HCT116 (cell line): Measurements from ENCODE around the gene THSD7A. TPM values are rescaled to one million over a fixed set of nuclear protein-coding genes. Genes with fewer than 3 reads are reported as not detected.

ENCODE experiments used
- ATAC-seq: fragments of 200-7000 bp; cut with Tn5 transposase; 2 replicates; pipeline ENCODE4 v1.9.1; 2020; ENCODE audit warnings: mild to moderate bottlenecking, moderate library complexity
- BruUV-seq: library from RNA; stranded (reverse); fragments of 400-500 nt; replicated peaks from 2 replicates; lab custom pipeline; 2021; lab: Mats Ljungman, UMichigan
- CTCF ChIA-PET: fragments of 300-600 bp; sonication (Branson Sonifier 250); formaldehyde crosslinking; loops from one replicate; lab custom pipeline; 2021; ENCODE audit warnings: antibody characterized with exemption; lab: Charles Lee
- POLR2A ChIA-PET: fragments of 300-600, 350-600 bp; sonication (Branson Sonifier 250); formaldehyde crosslinking; loops from one replicate; lab custom pipeline; 2021; ENCODE audit warnings: antibody characterized with exemption; lab: Charles Lee
- RAD21 ChIA-PET, 2 experiments: fragments of 300-600 bp; sonication (Branson Sonifier 250); formaldehyde crosslinking; loops; one replicate each; lab custom pipeline; 2023; ENCODE audit warnings: low total read pairs in 2 of 2; ENCODE audit not compliant: uncharacterized antibody in 2 of 2, unreplicated experiment in 2 of 2, low non-redundant PET in 1 of 2; lab: Charles Lee
- DNase-seq: peaks from one replicate; pipeline ENCODE4 v3.0.0-alpha.2; 2010; ENCODE audit warnings: low read depth, low spot score
- H2AFZ ChIP-seq: fragments of 200-600 bp; shearing (Covaris generic), sonication (generic); 2 replicates; pipeline ENCODE4 v1.6.1; 2017; ENCODE audit warnings: low read depth, mixed run types, mixed read lengths, antibody characterized with exemption, low read length; ENCODE audit not compliant: poor library complexity, severe bottlenecking
- H3K27ac ChIP-seq: 2 replicates; pipeline ENCODE4 v1.5.1; 2012; ENCODE audit warnings: low read depth, low read length
- H3K27me3 ChIP-seq: fragments of 200-600 bp; sonication (generic); 2 replicates; pipeline ENCODE4 v1.6.1; 2016; ENCODE audit warnings: mixed run types, low read length, mixed read lengths; ENCODE audit not compliant: insufficient read depth
- H3K36me3 ChIP-seq, 2 experiments: fragments of 200-500 bp in 1 of 2; fragments of 200-600 bp in 1 of 2; sonication (Bioruptor generic) in 1 of 2; sonication (generic) in 1 of 2; 2 replicates each; pipeline versions ENCODE4 v1.5.1 to v1.6.1; 2014 to 2016; ENCODE audit warnings: low read length in 2 of 2, inconsistent platforms in 1 of 2, mixed read lengths in 1 of 2, mixed run types in 1 of 2; ENCODE audit not compliant: insufficient read depth in 2 of 2, control insufficient read depth in 1 of 2
- H3K4me1 ChIP-seq, 2 experiments: fragments of 200-600 bp in 1 of 2; sonication (generic) in 1 of 2; 2 replicates each; pipeline versions ENCODE4 v1.5.1 to v1.6.1; 2012 to 2017; ENCODE audit warnings: low read length in 2 of 2, inconsistent platforms in 1 of 2, mild to moderate bottlenecking in 1 of 2, mixed read lengths in 1 of 2, mixed run types in 1 of 2, moderate library complexity in 1 of 2; ENCODE audit not compliant: insufficient read depth in 2 of 2, control insufficient read depth in 1 of 2
- H3K4me2 ChIP-seq: fragments of 200-600 bp; sonication (generic); 2 replicates; pipeline ENCODE4 v1.6.1; 2017; ENCODE audit warnings: mixed run types, low read length, mixed read lengths
- H3K4me3 ChIP-seq, 2 experiments: fragments of 200-600 bp in 1 of 2; sonication (generic) in 1 of 2; replicated peaks in 1 of 2; 2 replicates each; pipeline ENCODE4 v1.5.1; 2011 to 2016; ENCODE audit warnings: low read length in 2 of 2, control low read depth in 1 of 2, low read depth in 1 of 2, mild to moderate bottlenecking in 1 of 2, mixed read lengths in 1 of 2, mixed run types in 1 of 2
- H3K79me2 ChIP-seq: fragments of 200-600 bp; sonication (generic); 2 replicates; pipeline ENCODE4 v1.6.1; 2017; ENCODE audit warnings: mild to moderate bottlenecking, mixed run types, low read length, moderate library complexity, mixed read lengths; ENCODE audit not compliant: insufficient read depth
- H3K9ac ChIP-seq: fragments of 200-600 bp; sonication (generic); 2 replicates; pipeline ENCODE4 v1.6.1; 2016; ENCODE audit warnings: low read length, mixed read lengths
- H3K9me2 ChIP-seq: fragments of 200-600 bp; sonication (generic), shearing (Covaris generic); 2 replicates; pipeline ENCODE4 v1.6.1; 2017; ENCODE audit warnings: mixed run types, mild to moderate bottlenecking, moderate library complexity; ENCODE audit not compliant: insufficient read depth
- H3K9me3 ChIP-seq, 2 experiments: fragments of 200-500 bp in 1 of 2; fragments of 200-600 bp in 1 of 2; sonication (Bioruptor generic) in 1 of 2; sonication (generic) in 1 of 2; 2 replicates each; pipeline ENCODE4 v1.6.1; 2014 to 2017; ENCODE audit warnings: low read length in 2 of 2, mixed read lengths in 2 of 2, inconsistent platforms in 1 of 2, low read depth in 1 of 2, mild to moderate bottlenecking in 1 of 2, mixed run types in 1 of 2, moderate library complexity in 1 of 2; ENCODE audit not compliant: control insufficient read depth in 1 of 2, insufficient read depth in 1 of 2
- H4K20me1 ChIP-seq: fragments of 200-600 bp; sonication (generic), shearing (Covaris generic); 2 replicates; pipeline ENCODE4 v1.6.1; 2017; ENCODE audit warnings: mixed run types, mild to moderate bottlenecking, moderate library complexity; ENCODE audit not compliant: insufficient read depth
- CBX3 ChIP-seq: IDR thresholded peaks from 2 replicates; pipeline ENCODE4 v1.6.1; 2012; ENCODE audit warnings: low read depth
- CEBPB ChIP-seq: IDR thresholded peaks from 2 replicates; pipeline ENCODE4 v1.6.1; 2012; ENCODE audit warnings: low read depth
- EGR1 ChIP-seq: IDR thresholded peaks from 2 replicates; pipeline ENCODE4 v1.6.1; 2012; ENCODE audit warnings: low read depth
- EZH2 ChIP-seq: fragments of 200-600 bp; sonication (generic); IDR thresholded peaks from 2 replicates; pipeline ENCODE4 v1.6.1; 2017; ENCODE audit warnings: antibody characterized with exemption, mixed run types
- FOSL1 ChIP-seq: IDR thresholded peaks from 2 replicates; pipeline ENCODE4 v1.6.1; 2012; ENCODE audit warnings: low read depth
- POLR2A ChIP-seq: IDR thresholded peaks from 2 replicates; pipeline ENCODE4 v1.7.0; 2011; ENCODE audit warnings: borderline replicate concordance; ENCODE audit not compliant: insufficient read depth, insufficient read length; ENCODE audit errors: extremely low read depth
- RAD21 ChIP-seq: IDR thresholded peaks from 2 replicates; pipeline ENCODE4 v1.6.1; 2012; ENCODE audit warnings: low read depth, mild to moderate bottlenecking
- SIN3A ChIP-seq: IDR thresholded peaks from 2 replicates; pipeline ENCODE4 v1.6.1; 2012; ENCODE audit warnings: low read depth
- SP1 ChIP-seq: IDR thresholded peaks from 2 replicates; pipeline ENCODE4 v1.6.1; 2012; ENCODE audit warnings: low read depth
- SRF ChIP-seq: IDR thresholded peaks from 2 replicates; pipeline ENCODE4 v1.6.1; 2012; ENCODE audit warnings: low read depth
- TCF7L2 ChIP-seq: IDR thresholded peaks from 2 replicates; pipeline ENCODE4 v1.7.0; 2011; ENCODE audit warnings: borderline replicate concordance, inconsistent platforms; ENCODE audit not compliant: insufficient read depth, insufficient read length; ENCODE audit errors: extremely low read depth
- ZFX ChIP-seq: fragments of 450-650 bp; IDR thresholded peaks from 2 replicates; pipeline ENCODE4 v1.6.1; 2017
- intact Hi-C: fragments of 100-400 bp; cut with micrococcal nuclease; formaldehyde crosslinking; loops from 2 replicates; pipeline ENCODE4 v1.10.0; 2022
- total RNA-seq: library from RNA; stranded (reverse); gene quantifications from one replicate; pipeline ENCODE4 v1.2.1, GENCODE V29; 2021; ENCODE audit not compliant: unreplicated experiment
- TF ChIP-seq, protein P1 (sequence below): IDR thresholded peaks from 2 replicates; pipeline ENCODE4 v1.6.1; 2012
- TF ChIP-seq, protein P2 (sequence below): IDR thresholded peaks from 2 replicates; pipeline ENCODE4 v1.6.1; 2012; ENCODE audit warnings: low read depth
- TF ChIP-seq, protein P3 (sequence below): IDR thresholded peaks from 2 replicates; pipeline ENCODE4 v1.6.1; 2011; ENCODE audit warnings: mild to moderate bottlenecking, low read length, moderate library complexity; ENCODE audit not compliant: insufficient replicate concordance; ENCODE audit errors: extremely low read depth
- TF ChIP-seq, protein P4 (sequence below): IDR thresholded peaks from 2 replicates; pipeline ENCODE4 v1.6.1; 2012

THSD7A gene
- total RNA-seq, 1 experiment from 2014 or later: 0.05 TPM

DNA sequence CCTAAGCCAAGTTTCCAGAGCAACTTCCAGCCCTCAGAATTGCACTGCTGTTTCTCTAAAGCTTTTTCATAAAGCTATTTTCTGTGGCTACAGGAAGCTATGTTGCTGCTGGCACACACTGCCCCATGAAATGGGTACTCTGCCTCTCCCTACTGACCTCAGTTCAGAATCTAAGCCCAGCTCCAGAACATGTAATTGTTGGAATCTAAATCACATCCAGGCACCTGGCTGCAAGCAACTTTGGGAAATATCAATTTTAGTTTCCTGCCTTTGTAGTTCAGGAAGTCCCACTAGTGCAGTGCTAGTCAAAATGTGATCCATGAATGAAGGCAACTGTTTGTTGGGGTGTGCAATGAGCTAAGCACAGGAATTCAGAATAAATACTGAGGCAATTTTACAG lies 226.2 kb downstream of the THSD7A start:
- ChIA-PET CTCF (no interaction called here), POLR2A (no interaction called here), RAD21 (no interaction called here)
- Histone ChIP-seq H3K36me3 (no peaks in the 10 kb centered on the region), H3K9me2 (0 out of 2 replicates have a peak, but pooled peaks cover 3% of the 10 kb centered on the region), H3K4me2 (no peak overlapping the region), H3K9ac (no peak overlapping the region), H3K4me3 (no peak overlapping the region), H2AFZ (no peak overlapping the region), H3K4me1 (no peaks in the 10 kb centered on the region), H3K27me3 (no peaks in the 10 kb centered on the region), H3K27ac (no peak overlapping the region), H4K20me1 (no peaks in the 10 kb centered on the region), H3K79me2 (no peaks in the 10 kb centered on the region), H3K9me3 (no peaks in the 10 kb centered on the region)
- BruUV-seq: no TSS peak
- ATAC-seq (no peak), DNase-seq (no peak)
- TF ChIP-seq ZFX: no peak
- TF ChIP-seq, protein P1, sequence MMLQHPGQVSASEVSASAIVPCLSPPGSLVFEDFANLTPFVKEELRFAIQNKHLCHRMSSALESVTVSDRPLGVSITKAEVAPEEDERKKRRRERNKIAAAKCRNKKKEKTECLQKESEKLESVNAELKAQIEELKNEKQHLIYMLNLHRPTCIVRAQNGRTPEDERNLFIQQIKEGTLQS: no peak
- no peak for TF ChIP-seq SRF
- TF ChIP-seq CBX3: no peak
- TF ChIP-seq RAD21: no peak
- TF ChIP-seq SIN3A: no peak
- TF ChIP-seq SP1: no peak
- no peak for TF ChIP-seq EZH2
- no peak for TF ChIP-seq TCF7L2
- no peak for TF ChIP-seq FOSL1
- TF ChIP-seq, protein P2, sequence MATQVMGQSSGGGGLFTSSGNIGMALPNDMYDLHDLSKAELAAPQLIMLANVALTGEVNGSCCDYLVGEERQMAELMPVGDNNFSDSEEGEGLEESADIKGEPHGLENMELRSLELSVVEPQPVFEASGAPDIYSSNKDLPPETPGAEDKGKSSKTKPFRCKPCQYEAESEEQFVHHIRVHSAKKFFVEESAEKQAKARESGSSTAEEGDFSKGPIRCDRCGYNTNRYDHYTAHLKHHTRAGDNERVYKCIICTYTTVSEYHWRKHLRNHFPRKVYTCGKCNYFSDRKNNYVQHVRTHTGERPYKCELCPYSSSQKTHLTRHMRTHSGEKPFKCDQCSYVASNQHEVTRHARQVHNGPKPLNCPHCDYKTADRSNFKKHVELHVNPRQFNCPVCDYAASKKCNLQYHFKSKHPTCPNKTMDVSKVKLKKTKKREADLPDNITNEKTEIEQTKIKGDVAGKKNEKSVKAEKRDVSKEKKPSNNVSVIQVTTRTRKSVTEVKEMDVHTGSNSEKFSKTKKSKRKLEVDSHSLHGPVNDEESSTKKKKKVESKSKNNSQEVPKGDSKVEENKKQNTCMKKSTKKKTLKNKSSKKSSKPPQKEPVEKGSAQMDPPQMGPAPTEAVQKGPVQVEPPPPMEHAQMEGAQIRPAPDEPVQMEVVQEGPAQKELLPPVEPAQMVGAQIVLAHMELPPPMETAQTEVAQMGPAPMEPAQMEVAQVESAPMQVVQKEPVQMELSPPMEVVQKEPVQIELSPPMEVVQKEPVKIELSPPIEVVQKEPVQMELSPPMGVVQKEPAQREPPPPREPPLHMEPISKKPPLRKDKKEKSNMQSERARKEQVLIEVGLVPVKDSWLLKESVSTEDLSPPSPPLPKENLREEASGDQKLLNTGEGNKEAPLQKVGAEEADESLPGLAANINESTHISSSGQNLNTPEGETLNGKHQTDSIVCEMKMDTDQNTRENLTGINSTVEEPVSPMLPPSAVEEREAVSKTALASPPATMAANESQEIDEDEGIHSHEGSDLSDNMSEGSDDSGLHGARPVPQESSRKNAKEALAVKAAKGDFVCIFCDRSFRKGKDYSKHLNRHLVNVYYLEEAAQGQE: no peak
- TF ChIP-seq, protein P3, sequence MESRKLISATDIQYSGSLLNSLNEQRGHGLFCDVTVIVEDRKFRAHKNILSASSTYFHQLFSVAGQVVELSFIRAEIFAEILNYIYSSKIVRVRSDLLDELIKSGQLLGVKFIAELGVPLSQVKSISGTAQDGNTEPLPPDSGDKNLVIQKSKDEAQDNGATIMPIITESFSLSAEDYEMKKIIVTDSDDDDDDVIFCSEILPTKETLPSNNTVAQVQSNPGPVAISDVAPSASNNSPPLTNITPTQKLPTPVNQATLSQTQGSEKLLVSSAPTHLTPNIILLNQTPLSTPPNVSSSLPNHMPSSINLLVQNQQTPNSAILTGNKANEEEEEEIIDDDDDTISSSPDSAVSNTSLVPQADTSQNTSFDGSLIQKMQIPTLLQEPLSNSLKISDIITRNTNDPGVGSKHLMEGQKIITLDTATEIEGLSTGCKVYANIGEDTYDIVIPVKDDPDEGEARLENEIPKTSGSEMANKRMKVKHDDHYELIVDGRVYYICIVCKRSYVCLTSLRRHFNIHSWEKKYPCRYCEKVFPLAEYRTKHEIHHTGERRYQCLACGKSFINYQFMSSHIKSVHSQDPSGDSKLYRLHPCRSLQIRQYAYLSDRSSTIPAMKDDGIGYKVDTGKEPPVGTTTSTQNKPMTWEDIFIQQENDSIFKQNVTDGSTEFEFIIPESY: no peak
- TF ChIP-seq EGR1: no peak
- TF ChIP-seq, protein P4, sequence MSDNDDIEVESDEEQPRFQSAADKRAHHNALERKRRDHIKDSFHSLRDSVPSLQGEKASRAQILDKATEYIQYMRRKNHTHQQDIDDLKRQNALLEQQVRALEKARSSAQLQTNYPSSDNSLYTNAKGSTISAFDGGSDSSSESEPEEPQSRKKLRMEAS: no peak
- TF ChIP-seq CEBPB: no peak
- no peak for TF ChIP-seq POLR2A
- intact Hi-C loops: no loop called here
